ENCODE results near the gene PTPRT.

- TF ChIP-seq CTCF (IDR thresholded peaks at IDR 0.05) = no peak
- no peak for TF ChIP-seq ZFX (IDR thresholded peaks at IDR 0.05; ENCODE audit: borderline replicate concordance)
These were observed 215.4 kb downstream of the PTPRT start for GRCh38 chr20:42974347-42974746.

Measured in 22Rv1 (cell line).